H9 (cell line): ENCODE data around the gene ETF1. TPM values are rescaled to one million over a fixed set of nuclear protein-coding genes. Genes with fewer than 3 reads are reported as not detected.
A peak's percentile ranks its signal among the peaks of the same experiment; 100 is the strongest.

ENCODE experiments used
- DNase-seq: peaks from one replicate; pipeline ENCODE4 v3.0.0-alpha.2; 2017
- H2AFZ ChIP-seq: one replicate; pipeline ENCODE4 v1.6.1; 2013; ENCODE audit warnings: mild to moderate bottlenecking, low read length, control low read depth, moderate library complexity
- H2AK5ac ChIP-seq: 2 replicates; pipeline ENCODE4 v1.6.1; 2013; ENCODE audit warnings: low read length, control low read depth, mixed read lengths; ENCODE audit not compliant: insufficient read length
- H2BK120ac ChIP-seq: one replicate; pipeline ENCODE4 v1.6.1; 2013; ENCODE audit warnings: low read depth, mild to moderate bottlenecking, low read length, control low read depth, inconsistent platforms; ENCODE audit not compliant: poor library complexity, severe bottlenecking
- H2BK12ac ChIP-seq: 2 replicates; pipeline ENCODE4 v1.6.1; 2013; ENCODE audit warnings: low read length, control low read depth, mixed read lengths, low read depth; ENCODE audit not compliant: insufficient read length
- H2BK15ac ChIP-seq: 2 replicates; pipeline ENCODE4 v1.6.1; 2013; ENCODE audit warnings: low read depth, low read length, control low read depth
- H2BK20ac ChIP-seq: one replicate; pipeline ENCODE4 v1.6.1; 2013; ENCODE audit warnings: low read depth, mild to moderate bottlenecking, low read length, control low read depth, inconsistent platforms; ENCODE audit not compliant: poor library complexity, severe bottlenecking
- H2BK5ac ChIP-seq: 2 replicates; pipeline ENCODE4 v1.6.1; 2013; ENCODE audit warnings: low read length, control low read depth, mixed read lengths; ENCODE audit not compliant: insufficient read length
- H3K14ac ChIP-seq: 2 replicates; pipeline ENCODE4 v1.6.1; 2013; ENCODE audit warnings: low read length, control low read depth; ENCODE audit not compliant: insufficient read depth
- H3K18ac ChIP-seq: 2 replicates; pipeline ENCODE4 v1.6.1; 2013; ENCODE audit warnings: low read depth, mild to moderate bottlenecking, mixed read lengths, low read length, control low read depth; ENCODE audit not compliant: insufficient read length
- H3K23ac ChIP-seq: 2 replicates; pipeline ENCODE4 v1.6.1; 2013; ENCODE audit warnings: low read length, control low read depth, mixed read lengths, low read depth; ENCODE audit not compliant: insufficient read length
- H3K23me2 ChIP-seq: 2 replicates; pipeline ENCODE4 v1.6.1; 2013; ENCODE audit warnings: low read depth, mild to moderate bottlenecking, mixed read lengths, low read length, control low read depth; ENCODE audit not compliant: insufficient read length, poor library complexity, severe bottlenecking
- H3K27ac ChIP-seq: 2 replicates; pipeline ENCODE4 v1.5.1; 2013; ENCODE audit warnings: low read length, control low read depth, mixed read lengths, low read depth; ENCODE audit not compliant: insufficient read length
- H3K27me3 ChIP-seq: 2 replicates; pipeline ENCODE4 v1.6.1; 2013; ENCODE audit warnings: low read length, control low read depth, inconsistent platforms; ENCODE audit not compliant: insufficient read depth
- H3K4ac ChIP-seq: 2 replicates; pipeline ENCODE4 v1.6.1; 2013; ENCODE audit warnings: low read depth, mild to moderate bottlenecking, control low read depth, inconsistent platforms, low read length, moderate library complexity
- H3K4me1 ChIP-seq: 2 replicates; pipeline ENCODE4 v1.6.1; 2013; ENCODE audit warnings: low read length, control low read depth, inconsistent platforms; ENCODE audit not compliant: insufficient read depth
- H3K4me2 ChIP-seq: 2 replicates; pipeline ENCODE4 v1.6.1; 2013; ENCODE audit warnings: low read length, control low read depth, mixed read lengths; ENCODE audit not compliant: insufficient read length, insufficient read depth
- H3K56ac ChIP-seq: 2 replicates; pipeline ENCODE4 v1.6.1; 2013; ENCODE audit warnings: low read depth, mild to moderate bottlenecking, mixed read lengths, low read length, control low read depth; ENCODE audit not compliant: insufficient read length
- H3K79me1 ChIP-seq: 2 replicates; pipeline ENCODE4 v1.6.1; 2013; ENCODE audit warnings: low read depth, mild to moderate bottlenecking, moderate library complexity, low read length, control low read depth, inconsistent platforms; ENCODE audit not compliant: insufficient read depth, poor library complexity, severe bottlenecking
- H3K79me2 ChIP-seq: 2 replicates; pipeline ENCODE4 v1.6.1; 2013; ENCODE audit warnings: low read length, control low read depth, inconsistent platforms; ENCODE audit not compliant: insufficient read depth
- H3K9ac ChIP-seq: 2 replicates; pipeline ENCODE4 v1.6.1; 2013; ENCODE audit warnings: low read length, control low read depth, mixed read lengths; ENCODE audit not compliant: insufficient read length; ENCODE audit errors: extremely low read depth
- H3K9me3 ChIP-seq: one replicate; pipeline ENCODE4 v1.6.1; 2013; ENCODE audit warnings: low read depth, low read length, inconsistent platforms; ENCODE audit not compliant: control insufficient read depth
- H3T11ph ChIP-seq: one replicate; pipeline ENCODE4 v1.6.1; 2013; ENCODE audit warnings: mild to moderate bottlenecking, low read length, control low read depth, inconsistent platforms
- H4K20me1 ChIP-seq: one replicate; pipeline ENCODE4 v1.6.1; 2013; ENCODE audit not compliant: control insufficient read depth, insufficient read length, insufficient read depth
- H4K5ac ChIP-seq: 2 replicates; pipeline ENCODE4 v1.6.1; 2013; ENCODE audit warnings: low read depth, mild to moderate bottlenecking, mixed read lengths, low read length, control low read depth; ENCODE audit not compliant: insufficient read length
- H4K8ac ChIP-seq: replicated peaks from 2 replicates; pipeline ENCODE4 v1.6.1; 2013; ENCODE audit warnings: low read length, control low read depth, mixed read lengths, low read depth; ENCODE audit not compliant: insufficient read length
- H4K91ac ChIP-seq: 2 replicates; pipeline ENCODE4 v1.6.1; 2013; ENCODE audit warnings: low read depth, mild to moderate bottlenecking, moderate library complexity, mixed read lengths, low read length, control low read depth; ENCODE audit not compliant: insufficient read length
- H3K27ac Mint-ChIP-seq, 3 experiments: 2 replicates in 2 of 3; 3 replicates in 1 of 3; pipeline ENCODE4 v1.8.0; 2020 to 2021; ENCODE audit warnings: mixed read lengths in 3 of 3, mild to moderate bottlenecking in 1 of 3, moderate library complexity in 1 of 3
- H3K27me3 Mint-ChIP-seq: 2 replicates; pipeline ENCODE4 v1.8.0; 2021; ENCODE audit warnings: low read depth, mild to moderate bottlenecking, moderate library complexity, mixed read lengths
- H3K36me3 Mint-ChIP-seq, 3 experiments: 2 replicates in 2 of 3; 3 replicates in 1 of 3; pipeline ENCODE4 v1.8.0; 2020 to 2021; ENCODE audit warnings: low read depth in 3 of 3, mixed read lengths in 3 of 3; ENCODE audit not compliant: insufficient read depth in 1 of 3
- H3K4me1 Mint-ChIP-seq, 2 experiments: 2 replicates each; pipeline ENCODE4 v1.8.0; 2020; ENCODE audit warnings: mixed read lengths in 2 of 2
- H3K4me3 Mint-ChIP-seq, 2 experiments: 2 replicates in 1 of 2; 3 replicates in 1 of 2; pipeline ENCODE4 v1.8.0; 2020 to 2021; ENCODE audit warnings: mild to moderate bottlenecking in 2 of 2, mixed read lengths in 2 of 2, moderate library complexity in 1 of 2
- H3K9me3 Mint-ChIP-seq, 2 experiments: 2 replicates in 1 of 2; 3 replicates in 1 of 2; pipeline ENCODE4 v1.8.0; 2020; ENCODE audit warnings: mild to moderate bottlenecking in 2 of 2, mixed read lengths in 2 of 2, moderate library complexity in 1 of 2
- WGBS: extraction: QIAGEN DNeasy Blood & Tissue Kit; methylation state at CpG from one replicate; pipeline ENCODE4 v1.1.7; 2013; ENCODE audit warnings: missing lambda C conversion rate, low lambda C conversion rate, mixed read lengths; ENCODE audit not compliant: insufficient read length; ENCODE audit errors: extremely low coverage; 5-methylcytosine and 5-hydroxymethylcytosine counted together
- total RNA-seq: library from RNA; stranded (reverse); gene quantifications from 2 replicates; pipeline ENCODE4 v1.2.1, GENCODE V29; 2021
- TF ChIP-seq, protein P1 (sequence below): fragments of 200-600 bp; sonication (generic); conservative IDR thresholded peaks from 3 replicates; pipeline ENCODE4 v1.8.0; 2021; ENCODE audit warnings: antibody characterized with exemption, mild to moderate bottlenecking

Gene ETF1
- total RNA-seq, 1 experiment from 2014 or later, result 175 TPM

DNA sequence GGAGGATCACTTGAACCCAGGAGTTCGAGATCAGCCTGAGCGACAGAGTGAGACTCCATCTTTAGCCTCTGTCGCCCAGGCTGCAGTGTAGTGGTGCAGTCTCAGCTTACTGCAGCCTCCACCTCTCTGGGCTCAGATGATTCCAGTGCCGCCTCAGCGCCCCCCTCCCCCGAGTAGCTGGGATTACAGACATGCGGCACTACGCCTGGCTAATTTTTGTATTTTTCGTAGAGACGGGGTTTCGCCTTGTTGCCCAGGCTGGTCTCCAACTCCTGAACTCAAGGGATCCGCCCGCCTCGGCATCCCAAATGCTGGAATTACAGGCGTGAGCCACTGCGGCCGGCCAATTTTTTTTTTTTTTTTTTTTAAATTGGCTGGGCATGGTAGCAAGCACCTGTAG, 34.4 kb upstream of the ETF1 start:
- Histone ChIP-seq H2AK5ac (no peak overlapping the region), H4K5ac (no peak overlapping the region), H3K9ac (no peak overlapping the region), H2BK12ac (no peak overlapping the region), H3K18ac (no peak overlapping the region), H3K14ac (no peak overlapping the region; the same call in 1 of the 2 replicates), H3K4me2 (no peak overlapping the region), H3T11ph (no peak overlapping the region), H2BK5ac (no peak overlapping the region), H3K4me1 (no peaks in the 10 kb centered on the region), H3K27me3 (no peaks in the 10 kb centered on the region), H2BK20ac (no peak overlapping the region), H2BK120ac (no peak overlapping the region), H4K91ac (no peak overlapping the region), H3K79me1 (peaks cover 3% of the 10 kb centered on the region), H3K27ac (no peak overlapping the region), H4K20me1 (no peaks in the 10 kb centered on the region), H3K23me2 (peaks cover 4% of the 10 kb centered on the region), H3K56ac (no peak overlapping the region), H2BK15ac (0 out of 2 replicates have a peak overlapping the region, but pooled peaks have one; percentile 81), H3K23ac (no peak overlapping the region), H3K4ac (no peak overlapping the region), H3K79me2 (peaks cover 12% of the 10 kb centered on the region), H4K8ac (no peak overlapping the region), H2AFZ (no peak overlapping the region), H3K9me3 (no peaks in the 10 kb centered on the region)
- Mint-ChIP-seq H3K4me1 (peaks cover 9 to 28% of the 10 kb centered on the region in 2 experiments), H3K36me3 (peaks cover 17 to 25% (median 25%) of the 10 kb centered on the region in 3 experiments; a peak in 6 of 7 replicates), H3K9me3 (no peaks in the 10 kb centered on the region; a peak in 1 of 5 replicates), H3K27ac (0 out of 7 replicates have a peak overlapping the region, but pooled peaks of 1 of the 3 experiments have one; percentile 58), H3K27me3 (no peaks in the 10 kb centered on the region), H3K4me3 (peak overlapping the region in 1 of 2 experiments; percentile 21; a peak in 1 of 5 replicates)
- WGBS, result no CpG with 5 or more reads among the region's 17 CpGs
- TF ChIP-seq, protein P1, sequence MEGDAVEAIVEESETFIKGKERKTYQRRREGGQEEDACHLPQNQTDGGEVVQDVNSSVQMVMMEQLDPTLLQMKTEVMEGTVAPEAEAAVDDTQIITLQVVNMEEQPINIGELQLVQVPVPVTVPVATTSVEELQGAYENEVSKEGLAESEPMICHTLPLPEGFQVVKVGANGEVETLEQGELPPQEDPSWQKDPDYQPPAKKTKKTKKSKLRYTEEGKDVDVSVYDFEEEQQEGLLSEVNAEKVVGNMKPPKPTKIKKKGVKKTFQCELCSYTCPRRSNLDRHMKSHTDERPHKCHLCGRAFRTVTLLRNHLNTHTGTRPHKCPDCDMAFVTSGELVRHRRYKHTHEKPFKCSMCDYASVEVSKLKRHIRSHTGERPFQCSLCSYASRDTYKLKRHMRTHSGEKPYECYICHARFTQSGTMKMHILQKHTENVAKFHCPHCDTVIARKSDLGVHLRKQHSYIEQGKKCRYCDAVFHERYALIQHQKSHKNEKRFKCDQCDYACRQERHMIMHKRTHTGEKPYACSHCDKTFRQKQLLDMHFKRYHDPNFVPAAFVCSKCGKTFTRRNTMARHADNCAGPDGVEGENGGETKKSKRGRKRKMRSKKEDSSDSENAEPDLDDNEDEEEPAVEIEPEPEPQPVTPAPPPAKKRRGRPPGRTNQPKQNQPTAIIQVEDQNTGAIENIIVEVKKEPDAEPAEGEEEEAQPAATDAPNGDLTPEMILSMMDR, result no peak
- peak; percentile 41 for DNase-seq
